GM19397 (cell line): ENCODE results near the gene KCNG2.

Experiments
- ATAC-seq: cut with Tn5 transposase; IDR thresholded peaks from one replicate; pipeline ENCODE4 v1.9.1; 2021; ENCODE audit warnings: mild to moderate bottlenecking, moderate library complexity; ENCODE audit not compliant: unreplicated experiment

Gene KCNG2

GRCh38 chr18:79948719-79949411 lies 151.1 kb downstream of the KCNG2 start:
- ATAC-seq = no peak
